Hepatocyte (in vitro differentiated cells): ENCODE data around the gene EEFSEC. TPM values are rescaled to one million over a fixed set of nuclear protein-coding genes. Genes with fewer than 3 reads are reported as not detected.

Experiments used
- DNase-seq: peaks from one replicate; pipeline ENCODE4 v3.0.0-alpha.2; 2016; ENCODE audit warnings: low spot score
- H2AFZ ChIP-seq: fragments of 200-600 bp; sonication (generic); 2 replicates; pipeline ENCODE4 v1.6.0; 2016; ENCODE audit warnings: antibody characterized with exemption, mild to moderate bottlenecking
- H3K27ac ChIP-seq: fragments of 200-600 bp; sonication (generic); 2 replicates; pipeline ENCODE4 v1.5.1; 2016; ENCODE audit warnings: mild to moderate bottlenecking
- H3K27me3 ChIP-seq: fragments of 200-600 bp; sonication (generic); 2 replicates; pipeline ENCODE4 v1.6.1; 2016
- H3K36me3 ChIP-seq: fragments of 200-600 bp; sonication (generic); replicated peaks from 2 replicates; pipeline ENCODE4 v1.5.1; 2016; ENCODE audit warnings: low read depth; ENCODE audit not compliant: insufficient read depth
- H3K4me1 ChIP-seq: fragments of 200-600 bp; sonication (generic); 2 replicates; pipeline ENCODE4 v1.5.1; 2016; ENCODE audit warnings: mild to moderate bottlenecking, moderate library complexity; ENCODE audit not compliant: insufficient read depth
- H3K4me2 ChIP-seq: fragments of 200-600 bp; sonication (generic); 2 replicates; pipeline ENCODE4 v1.6.0; 2016
- H3K4me3 ChIP-seq: fragments of 200-600 bp; sonication (generic); 2 replicates; pipeline ENCODE4 v1.5.1; 2016; ENCODE audit warnings: mild to moderate bottlenecking
- H3K79me2 ChIP-seq: fragments of 200-600 bp; sonication (generic); 2 replicates; pipeline ENCODE4 v1.6.0; 2017; ENCODE audit warnings: mild to moderate bottlenecking
- H3K9me2 ChIP-seq: fragments of 200-600 bp; sonication (generic); replicated peaks from 2 replicates; pipeline ENCODE4 v1.6.0; 2017; ENCODE audit warnings: mild to moderate bottlenecking; ENCODE audit not compliant: insufficient read depth
- H3K9me3 ChIP-seq: fragments of 200-600 bp; sonication (generic); 2 replicates; pipeline ENCODE4 v1.5.1; 2016; ENCODE audit warnings: low read depth, mild to moderate bottlenecking
- H4K20me1 ChIP-seq: fragments of 200-600 bp; sonication (generic); 2 replicates; pipeline ENCODE4 v1.6.0; 2016; ENCODE audit warnings: mild to moderate bottlenecking; ENCODE audit not compliant: insufficient read depth, poor library complexity, severe bottlenecking
- EZH2 ChIP-seq: fragments of 200-600 bp; sonication (generic); IDR thresholded peaks from 2 replicates; pipeline ENCODE4 v1.6.1; 2016; ENCODE audit warnings: antibody characterized with exemption, mild to moderate bottlenecking, borderline replicate concordance
- EZH2phosphoT487 ChIP-seq: fragments of 200-600 bp; sonication (generic); IDR thresholded peaks from one replicate; pipeline ENCODE4 v1.6.1; 2018; ENCODE audit warnings: antibody characterized with exemption, mild to moderate bottlenecking, low read depth, moderate library complexity; ENCODE audit not compliant: unreplicated experiment, severe bottlenecking
- WGBS: methylation state at CpG from one replicate; pipeline ENCODE4 v1.1.6; 2016; ENCODE audit warnings: low lambda C conversion rate; ENCODE audit errors: missing lambda C conversion rate; 5-methylcytosine and 5-hydroxymethylcytosine counted together
- polyA plus RNA-seq: library from polyadenylated mRNA; unstranded; fragments of >200 nt; fragmentation: Nextera tagmentation; extraction: Ambion mirVana; gene quantifications from 2 replicates; pipeline ENCODE4 v1.2.1, GENCODE V29; 2016
- total RNA-seq: library from RNA; depleted of rRNA; stranded (reverse); fragments of >200 nt; gene quantifications from 2 replicates; pipeline ENCODE4 v1.2.3, GENCODE V29; 2014
- TF ChIP-seq, protein P1 (sequence below): fragments of 200-600 bp; sonication (generic); IDR thresholded peaks from 2 replicates; pipeline ENCODE4 v1.5.1; 2016; ENCODE audit warnings: antibody characterized with exemption, mild to moderate bottlenecking; ENCODE audit not compliant: poor library complexity

Gene EEFSEC
- total and polyA plus RNA-seq, 2 experiments from 2014 or later = 9.8 to 17.5 TPM

DNA sequence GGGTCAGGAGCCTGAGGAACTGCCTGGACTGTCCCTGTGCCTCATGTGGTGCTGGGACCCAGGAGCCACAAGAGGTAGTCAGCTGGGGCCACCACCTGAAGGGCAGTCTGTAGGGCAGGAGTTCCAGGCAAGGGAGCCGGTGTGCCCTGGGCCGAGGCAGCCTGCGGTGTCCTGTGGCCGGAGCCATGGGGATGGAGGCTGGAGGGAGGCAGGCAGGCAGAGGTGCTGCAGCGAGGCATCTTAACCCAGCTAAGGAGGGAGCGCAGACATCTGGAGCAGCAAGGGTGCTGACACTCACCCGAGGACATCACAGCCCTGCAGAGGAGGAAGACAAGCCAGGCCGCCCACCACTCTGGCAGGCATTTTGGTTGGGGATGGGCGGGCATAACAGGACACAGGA is 235.7 kb downstream of the EEFSEC start:
- H3K9me2 ChIP-seq = no peaks in the 10 kb centered on the region
- DNase-seq = no peak
- no peaks in the 10 kb centered on the region for H3K27me3 ChIP-seq
- H2AFZ ChIP-seq = no peak overlapping the region
- no peaks in the 10 kb centered on the region for H4K20me1 ChIP-seq
- H3K36me3 ChIP-seq = no peaks in the 10 kb centered on the region
- H3K9me3 ChIP-seq = no peaks in the 10 kb centered on the region
- TF ChIP-seq EZH2phosphoT487 = no peak
- no peak for TF ChIP-seq EZH2
- TF ChIP-seq, protein P1, sequence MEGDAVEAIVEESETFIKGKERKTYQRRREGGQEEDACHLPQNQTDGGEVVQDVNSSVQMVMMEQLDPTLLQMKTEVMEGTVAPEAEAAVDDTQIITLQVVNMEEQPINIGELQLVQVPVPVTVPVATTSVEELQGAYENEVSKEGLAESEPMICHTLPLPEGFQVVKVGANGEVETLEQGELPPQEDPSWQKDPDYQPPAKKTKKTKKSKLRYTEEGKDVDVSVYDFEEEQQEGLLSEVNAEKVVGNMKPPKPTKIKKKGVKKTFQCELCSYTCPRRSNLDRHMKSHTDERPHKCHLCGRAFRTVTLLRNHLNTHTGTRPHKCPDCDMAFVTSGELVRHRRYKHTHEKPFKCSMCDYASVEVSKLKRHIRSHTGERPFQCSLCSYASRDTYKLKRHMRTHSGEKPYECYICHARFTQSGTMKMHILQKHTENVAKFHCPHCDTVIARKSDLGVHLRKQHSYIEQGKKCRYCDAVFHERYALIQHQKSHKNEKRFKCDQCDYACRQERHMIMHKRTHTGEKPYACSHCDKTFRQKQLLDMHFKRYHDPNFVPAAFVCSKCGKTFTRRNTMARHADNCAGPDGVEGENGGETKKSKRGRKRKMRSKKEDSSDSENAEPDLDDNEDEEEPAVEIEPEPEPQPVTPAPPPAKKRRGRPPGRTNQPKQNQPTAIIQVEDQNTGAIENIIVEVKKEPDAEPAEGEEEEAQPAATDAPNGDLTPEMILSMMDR = no peak
- peaks cover 20% of the 10 kb centered on the region for H3K4me1 ChIP-seq
- no peaks in the 10 kb centered on the region for H3K79me2 ChIP-seq
- 98% methylated on average over 9 of the region's 9 CpGs for WGBS
- no peak overlapping the region for H3K4me3 ChIP-seq
- H3K27ac ChIP-seq = no peak overlapping the region
- H3K4me2 ChIP-seq = no peak overlapping the region

DNA sequence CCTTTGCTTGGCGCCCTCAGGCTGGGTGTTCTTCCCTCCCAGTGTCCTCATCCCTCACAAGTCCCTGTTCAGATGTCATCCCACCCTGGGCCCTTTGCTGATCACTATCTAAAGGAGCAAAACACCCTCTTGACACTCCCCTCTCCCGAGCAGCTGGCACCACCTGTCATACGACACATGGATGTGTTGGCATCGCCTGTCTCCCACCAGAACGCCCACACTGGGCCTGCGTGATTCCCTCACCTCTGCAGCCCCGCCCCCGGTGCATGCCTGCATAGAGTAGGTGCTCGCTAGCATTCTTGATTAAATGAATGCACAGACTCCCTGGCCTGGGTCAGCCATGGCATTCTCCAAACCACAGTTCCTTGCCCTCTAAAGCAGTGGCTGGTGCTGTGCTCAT is 237.6 kb downstream of the EEFSEC start:
- Histone ChIP-seq H3K4me3 (no peak overlapping the region), H3K4me2 (no peak overlapping the region), H3K9me2 (no peaks in the 10 kb centered on the region), H3K9me3 (no peaks in the 10 kb centered on the region), H2AFZ (no peak overlapping the region), H3K27ac (no peak overlapping the region), H4K20me1 (no peaks in the 10 kb centered on the region), H3K79me2 (no peaks in the 10 kb centered on the region), H3K4me1 (peaks cover 1% of the 10 kb centered on the region), H3K36me3 (no peaks in the 10 kb centered on the region), H3K27me3 (no peaks in the 10 kb centered on the region)
- TF ChIP-seq, protein P1 = no peak
- TF ChIP-seq EZH2phosphoT487 (no peak), EZH2 (no peak)
- WGBS = 98% methylated on average over 9 of the region's 9 CpGs
- no peak for DNase-seq

DNA sequence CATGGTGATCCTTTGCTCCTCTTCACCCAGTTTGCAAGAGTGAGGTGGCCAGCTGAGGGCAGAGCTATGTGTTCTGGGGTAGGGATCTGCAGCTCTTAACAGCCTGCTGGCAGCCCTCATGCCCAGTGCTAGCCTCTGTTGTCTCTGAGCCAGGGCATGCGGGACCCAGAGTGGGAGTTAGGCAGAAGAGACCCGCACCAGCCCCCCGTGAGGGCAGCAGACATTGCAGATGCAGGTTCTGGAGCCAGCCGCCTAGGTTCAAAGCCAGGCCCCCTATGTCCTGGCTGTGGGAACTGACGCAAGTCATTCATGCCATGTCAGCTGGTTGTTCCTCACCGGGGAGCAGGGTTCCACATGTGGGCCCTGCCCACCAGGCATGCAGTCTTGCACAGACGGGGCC is 238.7 kb downstream of the EEFSEC start:
- 88% methylated on average over 7 of the region's 7 CpGs for WGBS
- Histone ChIP-seq H3K9me3 (no peaks in the 10 kb centered on the region), H4K20me1 (no peaks in the 10 kb centered on the region), H2AFZ (no peak overlapping the region), H3K4me2 (no peak overlapping the region), H3K9me2 (no peaks in the 10 kb centered on the region), H3K27ac (no peak overlapping the region), H3K79me2 (no peaks in the 10 kb centered on the region), H3K4me3 (no peak overlapping the region), H3K4me1 (no peaks in the 10 kb centered on the region), H3K36me3 (no peaks in the 10 kb centered on the region), H3K27me3 (no peaks in the 10 kb centered on the region)
- TF ChIP-seq EZH2phosphoT487 (no peak), EZH2 (no peak)
- TF ChIP-seq, protein P1 = no peak
- no peak for DNase-seq
